ENCODE data around the gene S1PR2.

S1PR2 gene

DNA sequence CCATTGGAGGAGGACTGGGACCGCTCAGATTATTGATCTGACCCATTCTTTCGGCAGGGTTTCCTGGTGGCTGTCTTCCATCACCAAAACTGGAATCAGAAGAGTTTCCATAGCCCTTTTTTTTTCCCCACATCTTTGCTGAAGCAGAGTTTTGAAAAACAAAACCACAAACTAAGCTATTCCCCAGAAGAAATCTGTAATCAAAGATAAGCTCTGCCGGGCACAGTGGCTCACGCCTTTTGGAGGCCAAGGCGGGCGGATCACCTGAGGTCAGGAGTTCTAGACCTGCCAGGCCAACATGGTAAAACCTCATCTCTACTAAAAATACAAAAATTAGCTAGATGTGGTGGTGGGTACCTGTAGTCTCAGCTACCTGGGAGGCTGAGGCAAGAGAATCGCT is 35.6 kb upstream of the S1PR2 start:
- DNase-seq (ENCODE audit: low read depth in 1 of 2, low spot score in 1 of 2) = no peak
- in situ Hi-C loops (cut with HindIII; ENCODE audit: low pct_unique_long_range_greater_than_20kb, low sequenced_read_pairs) = no loop called here
- no peak for TF ChIP-seq JUND (IDR thresholded peaks at IDR 0.05; ENCODE audit: low read depth)

DNA sequence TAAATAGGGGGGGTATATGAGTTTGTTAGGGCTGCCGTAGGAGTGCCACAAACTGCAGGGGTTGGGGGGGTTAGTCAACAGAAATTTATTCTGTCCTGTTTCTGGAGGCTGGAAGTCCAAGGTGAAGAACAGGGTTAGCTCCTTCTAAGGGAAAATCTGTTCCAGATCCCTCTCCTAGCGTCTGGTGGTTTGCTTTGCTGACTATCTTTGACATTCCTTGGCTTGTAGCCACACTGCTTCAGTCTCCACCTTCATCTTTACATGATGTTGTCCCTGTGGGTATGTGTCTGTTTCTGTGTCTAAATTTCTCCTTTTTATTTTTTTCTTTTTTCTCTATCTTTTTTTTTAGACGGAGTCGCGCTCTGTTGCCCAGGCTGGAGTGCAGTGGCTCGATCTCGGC is 31.6 kb upstream of the S1PR2 start:
- DNase-seq (ENCODE audit: low read depth in 1 of 2, low spot score in 1 of 2) = no peak
- TF ChIP-seq JUND (IDR thresholded peaks at IDR 0.05; ENCODE audit: low read depth) = no peak
- in situ Hi-C loops (cut with HindIII; ENCODE audit: low pct_unique_long_range_greater_than_20kb, low sequenced_read_pairs) = no loop called here

DNA sequence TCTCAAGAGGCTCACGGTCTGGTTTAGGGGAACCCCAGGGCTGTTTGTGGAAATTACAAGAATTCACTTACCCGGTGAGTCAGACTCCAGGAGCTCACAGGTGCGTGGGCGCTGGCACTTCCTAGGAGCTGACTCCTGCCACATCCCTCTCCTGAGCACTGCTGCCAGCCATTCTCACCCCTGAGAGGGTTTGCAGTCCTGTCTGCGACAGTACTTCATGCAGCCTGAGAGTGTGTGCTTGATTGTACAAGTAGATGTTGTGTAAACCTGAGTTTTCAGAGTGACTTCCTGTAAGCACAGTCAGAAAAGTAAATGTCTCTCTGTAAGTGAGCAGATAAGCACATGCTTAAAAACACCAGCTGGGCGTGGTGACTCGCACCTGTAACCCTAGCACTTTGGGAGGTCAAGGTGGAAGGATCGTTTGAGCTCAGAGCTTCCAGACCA is 29.0 kb upstream of the S1PR2 start:
- no peak for TF ChIP-seq JUND (IDR thresholded peaks at IDR 0.05; ENCODE audit: low read depth)
- in situ Hi-C loops (cut with HindIII; ENCODE audit: low pct_unique_long_range_greater_than_20kb, low sequenced_read_pairs) = no loop called here

DNA sequence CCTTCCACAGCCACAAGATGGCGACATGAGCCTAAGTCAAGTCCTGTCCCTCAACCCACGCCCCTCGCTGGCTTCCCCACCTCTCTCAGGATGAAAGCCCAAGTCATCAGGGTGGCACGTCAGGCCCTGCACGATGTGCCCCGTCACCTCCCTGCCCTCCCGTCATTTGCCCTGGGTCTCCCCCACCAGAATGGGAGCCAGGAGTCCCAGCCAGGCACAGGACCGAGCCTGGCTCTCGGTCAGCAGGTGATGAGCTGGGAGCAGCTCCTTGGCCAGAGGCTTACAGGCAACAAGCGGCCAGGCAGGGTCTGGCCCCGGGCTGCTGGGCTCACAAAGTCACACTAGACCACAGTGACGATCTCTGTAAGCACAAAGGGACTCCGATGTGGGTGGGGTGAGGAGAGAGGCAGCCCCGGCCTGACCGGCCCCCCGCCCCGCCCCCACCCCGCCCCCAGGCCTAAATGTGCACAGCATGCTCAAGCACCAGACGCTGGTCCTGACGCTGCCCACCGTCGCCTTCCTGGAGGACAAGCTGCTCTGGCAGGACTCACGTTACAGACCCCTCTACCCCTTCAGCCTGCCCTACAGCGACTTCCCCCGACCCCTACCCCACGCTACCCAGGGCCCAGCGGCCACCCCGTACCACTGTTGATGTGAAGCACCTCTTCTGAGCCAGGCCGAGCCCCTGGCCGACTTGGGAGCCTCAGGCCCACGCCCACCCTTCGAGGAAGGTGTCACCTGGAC is 28.2 kb upstream of the S1PR2 start:
- TF ChIP-seq JUND (IDR thresholded peaks at IDR 0.05; ENCODE audit: low read depth) = no peak
- peak in 1 of 2 experiments; percentile 80 for DNase-seq (ENCODE audit: low read depth in 1 of 2, low spot score in 1 of 2)
- in situ Hi-C loops (cut with HindIII; ENCODE audit: low pct_unique_long_range_greater_than_20kb, low sequenced_read_pairs) = no loop called here

More for the DNA sequence above, 29.0 kb upstream of the S1PR2 start:
- DNase-seq (ENCODE audit: low read depth in 1 of 2, low spot score in 1 of 2) = no peak

DNA sequence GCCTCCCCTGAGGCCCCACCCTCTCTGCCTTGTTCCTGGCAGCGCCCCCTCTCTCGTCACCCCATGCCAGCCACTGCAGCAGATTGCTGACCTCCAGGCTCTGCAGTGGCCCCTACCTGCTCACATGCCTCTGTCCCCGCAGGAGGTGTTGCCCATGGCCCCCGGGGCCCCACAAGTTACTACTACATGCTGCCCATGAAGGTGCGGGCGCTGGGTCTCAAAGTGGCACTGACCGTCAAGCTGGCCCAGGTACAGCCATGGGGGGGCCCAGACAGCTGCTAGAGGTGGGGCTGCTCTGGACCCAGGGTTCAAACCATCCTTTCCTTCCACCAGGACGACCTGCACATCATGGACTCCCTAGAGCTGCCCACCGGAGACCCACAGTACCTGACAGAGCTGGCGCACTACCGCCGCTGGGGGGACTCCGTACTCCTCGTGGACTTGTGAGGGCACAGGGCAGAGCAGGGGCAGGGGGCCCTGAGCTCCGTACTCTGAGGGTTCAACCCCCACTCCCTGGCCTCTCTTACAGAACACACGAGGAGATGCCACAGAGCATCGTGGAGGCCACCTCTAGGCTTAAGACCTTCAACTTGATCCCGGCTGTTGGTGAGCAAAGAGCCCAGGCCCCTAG is 27.1 kb upstream of the S1PR2 start:
- TF ChIP-seq JUND (IDR thresholded peaks at IDR 0.05; ENCODE audit: low read depth) = no peak
- no peak for DNase-seq (ENCODE audit: low read depth in 1 of 2, low spot score in 1 of 2)
- in situ Hi-C loops (cut with HindIII; ENCODE audit: low pct_unique_long_range_greater_than_20kb, low sequenced_read_pairs) = no loop called here

DNA sequence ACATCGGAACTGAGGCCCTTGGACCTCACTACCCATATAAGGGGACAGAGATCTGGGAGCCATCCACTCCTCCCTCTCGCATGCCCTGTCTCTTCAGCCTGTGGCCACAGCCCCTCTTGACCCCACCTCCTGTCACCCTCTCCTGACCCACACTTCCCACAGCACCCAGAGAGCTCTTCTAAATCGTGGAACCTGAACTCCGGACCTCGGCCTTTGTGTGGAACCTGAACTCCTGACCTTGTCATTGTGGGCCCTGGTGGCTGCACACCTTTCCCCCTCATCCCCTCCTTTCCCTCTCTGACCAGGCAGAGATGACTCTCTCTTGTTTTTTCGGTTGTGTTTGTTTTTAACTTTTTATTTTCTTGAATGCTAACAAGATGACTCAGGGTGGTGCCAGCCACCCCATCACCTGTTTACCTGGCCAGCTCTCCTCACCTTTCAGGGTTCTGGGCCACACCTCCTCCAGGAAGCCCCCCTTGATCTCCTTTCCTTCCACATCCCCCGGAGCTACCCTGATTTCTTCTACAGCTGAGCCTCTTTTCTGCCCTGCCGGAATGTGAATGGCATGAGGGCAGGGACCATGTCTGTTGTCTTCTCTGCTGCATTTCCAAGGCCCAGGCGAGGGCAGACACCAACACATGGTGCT is 26.0 kb upstream of the S1PR2 start:
- DNase-seq (ENCODE audit: low read depth in 1 of 2, low spot score in 1 of 2) = no peak
- in situ Hi-C loops (cut with HindIII; ENCODE audit: low pct_unique_long_range_greater_than_20kb, low sequenced_read_pairs) = no loop called here
- TF ChIP-seq JUND (IDR thresholded peaks at IDR 0.05; ENCODE audit: low read depth) = no peak

DNA sequence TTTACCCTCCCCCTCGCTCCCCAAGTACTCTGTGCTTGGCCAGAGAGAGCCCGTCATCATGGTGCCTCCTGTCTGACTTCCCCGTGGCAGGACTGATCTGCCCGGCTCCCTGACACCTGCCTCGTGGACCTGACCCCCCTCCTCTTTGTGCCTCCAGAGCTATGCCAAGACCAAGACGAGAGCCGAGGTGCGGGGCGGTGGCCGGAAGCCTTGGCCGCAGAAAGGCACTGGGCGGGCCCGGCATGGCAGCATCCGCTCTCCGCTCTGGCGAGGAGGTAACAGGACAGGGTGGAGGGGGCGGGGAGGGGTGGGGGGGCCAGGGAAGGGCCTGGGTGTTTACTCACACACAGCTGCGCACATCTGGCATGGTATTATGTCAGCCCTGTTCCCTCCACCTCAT is 25.4 kb upstream of the S1PR2 start:
- TF ChIP-seq JUND (IDR thresholded peaks at IDR 0.05; ENCODE audit: low read depth) = no peak
- DNase-seq (ENCODE audit: low read depth in 1 of 2, low spot score in 1 of 2) = no peak
- in situ Hi-C loops (cut with HindIII; ENCODE audit: low pct_unique_long_range_greater_than_20kb, low sequenced_read_pairs) = no loop called here

DNA sequence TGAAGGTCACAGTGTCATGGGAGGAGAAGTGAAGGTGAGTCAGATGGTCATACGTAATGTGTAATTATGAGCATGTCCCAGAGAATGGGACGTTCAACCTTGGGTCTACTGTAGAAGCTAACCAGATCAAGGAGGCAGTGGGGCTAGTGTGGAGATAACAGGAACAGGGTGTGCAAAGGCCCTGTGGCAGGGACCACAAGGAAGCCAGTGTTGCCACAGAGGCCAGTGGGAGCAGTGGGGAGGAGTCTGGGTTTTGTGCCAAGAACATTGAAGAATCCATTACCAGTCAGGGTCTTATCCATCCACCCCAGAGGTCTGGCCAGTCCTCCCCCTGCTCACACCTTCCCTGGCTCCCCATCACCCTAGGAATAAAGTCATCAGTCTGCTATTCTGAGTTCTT is 24.2 kb upstream of the S1PR2 start:
- TF ChIP-seq JUND (IDR thresholded peaks at IDR 0.05; ENCODE audit: low read depth) = no peak
- DNase-seq (ENCODE audit: low read depth in 1 of 2, low spot score in 1 of 2) = no peak
- in situ Hi-C loops (cut with HindIII; ENCODE audit: low pct_unique_long_range_greater_than_20kb, low sequenced_read_pairs) = no loop called here

DNA sequence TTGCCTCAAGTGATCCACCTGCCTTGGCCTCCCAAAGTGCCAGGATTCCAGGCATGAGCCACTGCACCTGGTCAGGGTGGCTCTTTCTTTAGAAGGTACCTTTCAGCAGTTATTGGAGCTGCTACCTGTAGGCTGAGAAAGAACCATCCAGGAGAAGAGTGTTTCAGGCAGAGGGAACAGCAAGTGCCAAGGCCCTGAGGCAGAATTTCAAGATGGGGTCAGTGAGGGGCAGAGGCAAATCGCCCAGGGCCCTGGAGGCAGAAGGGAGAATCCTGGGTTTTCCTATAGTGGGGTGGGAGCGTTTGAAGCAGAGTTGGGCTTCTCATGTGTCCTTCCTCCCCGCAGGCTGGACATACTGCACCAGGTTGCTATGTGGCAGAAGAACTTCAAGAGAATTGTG is 23.1 kb upstream of the S1PR2 start:
- in situ Hi-C loops (cut with HindIII; ENCODE audit: low pct_unique_long_range_greater_than_20kb, low sequenced_read_pairs) = no loop called here
- no peak for TF ChIP-seq JUND (IDR thresholded peaks at IDR 0.05; ENCODE audit: low read depth)
- DNase-seq (ENCODE audit: low read depth in 1 of 2, low spot score in 1 of 2) = no peak

DNA sequence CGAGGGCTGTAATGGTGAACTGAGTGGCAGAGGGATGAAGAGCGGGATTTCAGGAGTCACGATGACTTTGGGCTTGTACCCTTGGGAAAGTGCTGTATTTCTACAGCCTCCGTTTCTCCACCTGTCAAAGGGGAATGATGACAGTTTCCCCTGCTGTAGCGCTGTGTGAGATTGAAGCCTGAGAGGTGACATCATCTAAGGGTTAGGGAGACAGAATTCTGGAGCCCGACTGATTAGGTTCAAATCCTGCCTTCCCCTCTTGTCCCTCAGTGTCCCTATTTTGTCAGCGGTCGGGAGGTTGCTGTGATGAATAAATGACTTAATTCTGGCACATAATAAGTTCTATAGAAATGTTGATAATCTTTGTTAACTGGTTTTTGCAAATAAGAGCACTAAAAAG is 21.6 kb upstream of the S1PR2 start:
- in situ Hi-C loops (cut with HindIII; ENCODE audit: low pct_unique_long_range_greater_than_20kb, low sequenced_read_pairs) = no loop called here
- no peak for TF ChIP-seq JUND (IDR thresholded peaks at IDR 0.05; ENCODE audit: low read depth)
- no peak for DNase-seq (ENCODE audit: low read depth in 1 of 2, low spot score in 1 of 2)

DNA sequence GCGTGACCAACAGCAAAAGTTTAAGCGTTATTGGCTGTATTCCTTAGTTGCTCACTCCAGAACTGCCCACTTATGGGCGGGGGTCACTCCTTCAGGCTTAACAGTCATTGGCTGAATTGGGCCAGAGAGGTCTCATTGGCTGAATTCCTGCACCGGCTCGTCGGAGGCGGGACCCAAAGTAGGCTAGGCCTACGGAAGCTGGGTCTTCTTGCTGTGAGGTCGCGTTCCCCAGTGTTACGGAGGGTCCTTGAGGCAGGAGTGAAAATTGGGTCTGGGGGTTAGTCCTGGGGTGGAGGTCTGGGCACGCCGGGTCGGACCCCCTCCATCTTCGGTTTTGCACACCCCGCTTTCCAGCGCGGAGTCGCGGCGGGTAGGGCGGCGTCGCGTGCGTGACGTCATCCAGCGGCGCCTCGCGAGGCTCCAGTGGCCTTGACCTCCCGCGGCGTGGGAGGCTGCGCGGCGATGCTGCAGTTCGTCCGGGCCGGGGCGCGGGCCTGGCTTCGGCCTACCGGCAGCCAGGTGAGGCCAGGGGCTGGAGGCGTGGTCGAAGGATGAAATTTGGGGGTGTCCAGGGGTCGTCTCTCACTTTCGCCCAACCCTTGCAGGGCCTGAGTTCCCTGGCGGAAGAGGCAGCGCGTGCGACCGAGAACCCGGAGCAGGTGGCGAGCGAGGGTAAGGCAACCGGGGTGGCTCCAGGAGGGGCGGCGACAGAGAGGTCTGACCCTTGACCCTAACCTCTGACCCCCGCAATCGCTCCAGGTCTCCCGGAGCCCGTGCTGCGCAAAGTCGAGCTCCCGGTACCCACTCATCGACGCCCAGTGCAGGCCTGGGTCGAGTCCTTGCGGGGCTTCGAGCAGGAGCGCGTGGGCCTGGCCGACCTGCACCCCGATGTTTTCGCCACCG is 20.9 kb upstream of the S1PR2 start, which contains the start of gene MRPL4:
Gene MRPL4 (plus strand): TSS at position 423 of the 903 bp plus-strand sequence. CDS start 40 bp downstream, at position 463.
- in situ Hi-C loops (cut with HindIII; ENCODE audit: low pct_unique_long_range_greater_than_20kb, low sequenced_read_pairs) = no loop called here
- peak; percentile 83 to 98 for DNase-seq (ENCODE audit: low read depth in 1 of 2, low spot score in 1 of 2)
- no peak for TF ChIP-seq JUND (IDR thresholded peaks at IDR 0.05; ENCODE audit: low read depth)

DNA sequence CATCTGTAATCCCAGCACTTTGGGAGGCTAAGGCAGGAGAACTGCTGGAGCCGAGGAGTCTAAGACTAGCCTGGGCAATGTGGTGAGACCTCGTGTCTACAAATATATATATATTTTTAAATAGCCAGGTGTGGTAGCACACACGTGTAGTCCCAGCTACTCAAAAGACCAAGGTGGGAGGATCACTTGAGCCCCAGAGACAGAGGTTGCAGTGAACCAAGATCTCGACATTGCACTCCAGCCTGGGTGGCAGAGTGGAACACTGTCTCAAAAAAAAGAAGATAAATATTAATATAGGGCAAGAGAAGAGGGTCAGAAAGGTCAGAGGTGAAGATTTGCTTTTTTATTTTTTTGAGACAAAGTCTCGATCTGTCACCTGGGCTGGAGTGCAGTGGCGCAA is 15.4 kb upstream of the S1PR2 start:
- TF ChIP-seq JUND (IDR thresholded peaks at IDR 0.05; ENCODE audit: low read depth) = no peak
- DNase-seq (ENCODE audit: low read depth in 1 of 2, low spot score in 1 of 2) = no peak
- in situ Hi-C loops (cut with HindIII; ENCODE audit: low pct_unique_long_range_greater_than_20kb, low sequenced_read_pairs) = no loop called here

Measured in T47D (cell line).